AG08395 (cell line): Measurements from ENCODE around the gene DYNC1LI2.
"Not testable (repeated sequence)": the region's sequence is repeated elsewhere in the genome, so short reads cannot be mapped to it uniquely, and the experiment has no call there.

Experiments
- DNase-seq: peaks from one replicate; pipeline ENCODE4 v3.0.0; 2012; ENCODE audit warnings: mixed read lengths, low spot score

Gene DYNC1LI2

GRCh38 chr16:66751303-66751991 lies at the start of gene DYNC1LI2:
DYNC1LI2 (minus strand) TSS chr16:66751609; CDS start chr16:66751591, 18 bp downstream.
- peak; percentile 94 for DNase-seq

DNA sequence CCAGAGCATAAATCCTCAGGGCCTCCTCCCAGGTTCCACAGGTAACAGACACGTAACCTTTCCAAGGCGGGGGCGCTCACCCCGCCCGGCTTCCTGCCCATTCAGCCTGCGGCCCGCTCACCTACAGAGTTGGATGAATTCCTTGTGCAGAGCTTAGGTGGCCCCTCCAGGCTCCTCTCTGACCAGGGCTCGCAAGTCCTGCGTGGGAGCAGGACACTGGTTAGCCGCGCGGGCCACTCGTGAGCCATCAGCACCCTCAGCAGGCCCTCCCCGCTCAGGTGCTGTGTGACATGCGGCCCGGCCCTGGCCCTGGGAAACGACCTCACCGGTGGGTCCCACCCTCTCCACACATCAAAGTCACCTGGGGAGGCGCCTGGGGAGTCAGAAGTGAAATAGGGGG lies 49.4 kb upstream of the DYNC1LI2 start:
- no peak for DNase-seq

GRCh38 chr16:66798161-66798560 lies 46.8 kb upstream of the DYNC1LI2 start:
- no peak for DNase-seq

- DNase-seq = not testable (repeated sequence)
Measured at GRCh38 chr16:66793984-66794383, 42.6 kb upstream of the DYNC1LI2 start.

DNA sequence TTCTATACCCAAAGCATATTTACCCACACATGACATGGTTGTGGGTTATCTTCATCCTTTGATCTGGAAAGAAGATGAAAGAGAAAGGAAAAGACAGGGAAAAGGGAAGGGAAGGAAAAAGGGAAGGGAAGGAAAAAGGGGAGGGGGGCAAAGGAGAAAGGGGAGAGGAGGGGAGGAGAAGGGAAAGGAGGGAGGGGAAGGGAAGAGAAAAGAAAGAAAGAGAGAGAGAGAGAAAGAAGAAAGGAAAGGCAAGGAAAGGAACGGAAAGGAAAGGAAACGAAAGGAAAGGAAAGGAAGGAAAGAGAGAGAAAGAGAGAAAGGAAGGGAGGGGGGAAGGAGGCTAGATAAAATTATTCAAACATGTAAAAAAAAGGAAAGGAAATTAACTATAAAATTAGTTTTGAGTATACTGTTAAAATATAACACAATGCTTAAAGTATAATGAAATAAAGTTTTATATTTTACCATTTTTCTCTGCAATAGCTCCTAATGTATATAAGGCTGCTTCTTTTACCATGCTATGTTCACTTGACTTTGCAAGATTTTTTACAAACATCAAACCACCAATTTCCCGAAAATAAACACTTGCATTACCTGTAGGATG lies 38.8 kb upstream of the DYNC1LI2 start:
- DNase-seq = no peak

- no peak for DNase-seq
Measured at GRCh38 chr16:66787427-66787826, 36.0 kb upstream of the DYNC1LI2 start.

DNA sequence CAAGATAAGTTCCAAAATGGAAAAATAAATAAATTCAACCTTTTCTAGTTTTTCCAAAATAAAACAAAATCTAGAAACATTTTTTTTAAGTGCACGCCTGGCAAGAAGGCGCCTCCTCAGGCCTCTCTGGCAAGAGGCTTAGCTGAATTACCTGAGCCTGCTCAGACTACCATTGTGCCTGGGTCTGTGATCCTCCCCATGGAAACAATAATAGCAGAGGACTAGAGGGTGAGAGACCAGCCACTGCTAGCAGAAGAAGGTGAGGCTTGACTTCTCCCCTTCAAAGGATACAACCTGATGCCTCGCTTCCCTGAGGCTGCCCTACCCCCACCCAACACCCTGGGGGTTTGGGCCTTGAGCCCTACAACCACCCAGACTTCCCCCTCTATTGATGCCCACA lies 35.1 kb upstream of the DYNC1LI2 start:
- DNase-seq = no peak

DNA sequence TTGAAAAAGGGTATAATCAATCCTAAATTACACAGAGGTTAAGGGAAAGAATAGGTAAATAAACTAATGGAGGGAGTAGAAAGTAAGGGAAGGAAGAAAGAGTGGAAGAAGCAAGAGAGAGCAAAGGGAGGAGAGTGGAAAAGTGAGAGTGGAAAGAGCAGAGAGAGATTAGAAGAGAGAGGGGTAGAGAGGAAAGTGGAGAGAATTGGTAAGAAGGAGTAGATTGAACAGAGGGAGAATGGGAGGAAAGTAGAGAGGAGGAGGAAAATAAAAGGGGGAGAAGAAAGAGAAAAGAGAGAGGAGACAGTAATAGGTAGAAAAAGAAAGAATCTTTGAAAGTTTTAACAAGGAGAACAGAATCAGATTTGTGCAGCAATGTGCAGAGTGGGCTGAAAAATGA lies 25.0 kb upstream of the DYNC1LI2 start:
- no peak for DNase-seq

- no peak for DNase-seq
Measured at GRCh38 chr16:66774981-66775380, 23.6 kb upstream of the DYNC1LI2 start.

DNA sequence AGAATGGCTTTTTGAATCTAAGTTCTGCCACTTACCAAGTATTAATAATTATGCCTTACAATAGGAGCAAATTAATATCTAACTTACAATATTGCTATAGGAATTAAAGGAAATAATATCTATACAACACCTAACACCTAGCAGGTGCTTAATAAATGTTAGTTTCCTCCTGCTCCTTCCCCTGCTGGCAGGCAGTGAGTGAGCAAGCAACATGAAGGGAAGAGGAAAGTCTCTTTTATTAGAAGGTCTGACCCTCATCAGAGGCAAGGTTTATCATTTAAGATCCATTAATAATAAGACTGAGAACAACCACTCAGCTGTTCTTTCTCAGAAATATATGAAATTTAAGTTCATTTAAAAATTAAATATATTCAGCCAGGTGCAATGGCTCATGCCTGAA lies 6.7 kb upstream of the DYNC1LI2 start:
- DNase-seq = no peak

- no peak for DNase-seq
Measured at GRCh38 chr16:66754819-66755218, 3.4 kb upstream of the DYNC1LI2 start.

- DNase-seq = no peak
Measured at GRCh38 chr16:66754211-66754610, 2.8 kb upstream of the DYNC1LI2 start.

DNA sequence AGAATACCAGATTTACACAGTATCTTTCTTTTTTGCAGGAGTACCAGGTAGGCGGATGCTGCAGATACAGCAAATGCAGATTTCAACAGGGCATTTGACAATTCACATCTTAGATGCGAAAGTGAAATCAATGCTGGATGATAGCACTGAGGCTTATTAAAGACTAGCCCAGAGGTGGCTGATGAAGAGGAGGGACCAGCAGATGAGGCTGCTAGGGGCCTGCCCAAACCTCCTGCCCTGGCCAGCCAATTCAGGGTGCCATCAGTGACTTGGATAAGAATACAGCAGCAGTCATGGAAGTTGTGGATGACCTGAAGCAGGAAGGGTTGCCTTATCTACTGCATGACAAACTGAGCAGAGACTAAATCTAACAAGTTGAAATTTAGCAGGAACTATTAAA lies 1.5 kb upstream of the DYNC1LI2 start:
- DNase-seq = no peak

DNA sequence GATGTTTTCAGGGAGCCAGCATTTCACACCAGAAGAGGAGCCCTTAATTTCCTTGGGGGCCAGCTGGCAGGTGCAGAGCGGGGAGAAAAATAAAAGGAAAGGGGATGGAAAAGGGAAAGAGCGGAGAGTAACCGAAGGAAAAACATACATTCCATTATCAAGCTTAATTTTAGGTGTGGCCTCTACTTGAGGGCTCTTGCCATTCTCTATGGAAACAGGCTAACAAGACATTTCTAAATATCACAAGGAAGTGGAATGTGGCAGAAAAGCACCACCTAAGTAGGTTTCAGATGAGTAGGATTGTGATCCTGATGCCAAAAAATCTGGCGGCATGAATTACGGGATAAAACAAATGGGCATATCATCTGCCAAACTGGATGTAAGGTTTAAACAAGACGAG lies 970 bp upstream of the DYNC1LI2 start:
- no peak for DNase-seq

DNA sequence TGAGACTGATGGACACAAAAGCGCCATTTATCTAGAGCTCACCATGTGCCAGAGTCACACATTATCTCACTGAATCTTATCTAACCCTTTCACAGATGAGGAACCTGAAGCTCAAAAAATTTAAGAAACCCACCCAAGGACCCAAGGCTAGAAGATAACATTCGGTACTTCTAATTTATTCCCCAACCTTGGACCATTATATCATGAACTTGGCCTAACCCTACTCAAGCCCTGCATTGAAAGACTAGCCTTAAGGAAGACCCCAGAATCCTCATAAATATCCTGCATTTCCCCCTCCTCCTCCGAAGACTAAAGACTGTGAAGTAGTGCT lies 548 bp upstream of the DYNC1LI2 start:
- DNase-seq = no peak

DNA sequence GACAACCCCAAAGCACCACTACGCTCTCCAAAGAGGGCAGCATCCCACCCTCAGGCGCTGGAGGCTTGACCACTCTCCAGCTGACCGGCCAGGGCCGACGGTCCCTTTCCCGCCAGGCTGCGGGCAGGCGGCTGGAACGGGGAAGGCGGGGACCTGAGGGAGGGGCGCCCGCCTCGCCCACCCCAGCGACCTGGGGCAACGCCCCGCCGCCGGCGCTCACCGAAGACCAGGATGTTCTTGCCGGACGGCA lies 431 bp downstream of the DYNC1LI2 start:
- no peak for DNase-seq

DNA sequence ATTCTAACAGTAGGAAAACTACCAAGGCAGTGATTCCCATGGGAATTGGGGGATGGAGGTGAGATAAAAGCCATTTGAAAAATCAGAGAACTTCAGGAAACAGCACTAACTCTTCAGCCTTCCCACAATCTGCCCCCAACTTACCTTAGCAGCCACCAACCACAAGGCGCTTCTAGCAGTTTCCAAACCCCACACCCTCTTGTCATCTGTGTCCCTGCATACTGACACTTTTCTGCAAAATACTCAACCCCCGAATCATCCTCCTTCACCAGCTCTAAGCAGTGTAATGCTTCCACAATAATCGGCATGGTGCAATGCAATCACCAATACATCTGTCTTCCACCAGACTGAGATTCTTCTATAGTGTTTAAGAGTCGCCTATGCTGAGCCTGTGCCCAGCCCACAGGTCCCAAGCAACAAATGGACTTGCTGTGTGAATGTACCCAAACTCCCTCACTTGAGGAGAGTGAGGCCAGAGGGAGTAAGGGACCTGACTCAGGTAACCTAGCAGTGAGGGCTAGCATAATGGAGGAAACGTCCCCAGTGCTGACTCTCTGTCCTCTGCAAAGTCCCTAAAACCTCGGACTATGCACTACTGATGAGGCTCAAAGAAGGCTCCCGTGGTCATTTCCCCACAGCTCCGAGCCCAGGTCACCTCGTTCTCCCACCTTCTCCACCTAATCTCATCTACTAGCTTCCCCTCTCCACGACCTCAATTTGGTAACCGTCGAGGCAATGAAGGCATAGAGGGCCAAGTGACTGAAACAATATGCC lies 943 bp downstream of the DYNC1LI2 start:
- DNase-seq = no peak

DNA sequence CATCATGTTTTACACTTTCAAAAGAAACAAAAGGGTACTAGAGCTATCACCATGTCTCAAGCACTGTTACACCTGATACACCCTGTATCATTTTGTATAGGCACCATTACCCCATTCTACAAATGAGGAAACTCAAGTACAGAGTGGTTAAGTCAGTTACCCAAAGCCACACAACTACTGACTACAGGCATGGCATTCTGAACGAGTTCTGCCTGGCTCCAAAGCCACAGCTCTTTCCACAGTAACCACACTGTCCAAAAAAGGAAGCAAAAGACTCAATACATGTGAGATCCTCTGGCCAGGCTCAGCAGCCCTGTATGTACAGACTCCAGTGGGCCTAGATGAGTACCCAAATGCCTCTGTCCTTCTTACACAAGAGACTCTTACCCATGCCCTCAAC lies 4.7 kb downstream of the DYNC1LI2 start:
- no peak for DNase-seq

DNA sequence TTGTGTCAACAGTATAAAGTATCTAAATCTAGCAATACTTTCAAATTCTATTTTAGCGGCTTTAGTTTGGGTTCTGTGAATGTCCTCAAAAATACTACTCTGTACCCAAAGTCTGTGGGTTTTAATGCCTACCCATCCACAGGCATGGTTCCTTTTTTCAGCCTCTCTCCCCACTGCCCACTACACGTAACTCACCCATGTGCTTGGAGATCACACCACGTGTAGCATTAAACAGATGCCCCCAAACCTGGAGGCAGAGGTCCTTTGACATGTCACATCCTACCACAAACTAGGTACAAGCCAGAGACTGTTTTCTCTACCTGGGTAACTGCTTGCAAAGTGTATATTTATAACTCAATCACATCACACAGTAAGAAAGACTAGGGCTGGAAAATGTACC lies 5.4 kb downstream of the DYNC1LI2 start:
- DNase-seq = no peak

DNA sequence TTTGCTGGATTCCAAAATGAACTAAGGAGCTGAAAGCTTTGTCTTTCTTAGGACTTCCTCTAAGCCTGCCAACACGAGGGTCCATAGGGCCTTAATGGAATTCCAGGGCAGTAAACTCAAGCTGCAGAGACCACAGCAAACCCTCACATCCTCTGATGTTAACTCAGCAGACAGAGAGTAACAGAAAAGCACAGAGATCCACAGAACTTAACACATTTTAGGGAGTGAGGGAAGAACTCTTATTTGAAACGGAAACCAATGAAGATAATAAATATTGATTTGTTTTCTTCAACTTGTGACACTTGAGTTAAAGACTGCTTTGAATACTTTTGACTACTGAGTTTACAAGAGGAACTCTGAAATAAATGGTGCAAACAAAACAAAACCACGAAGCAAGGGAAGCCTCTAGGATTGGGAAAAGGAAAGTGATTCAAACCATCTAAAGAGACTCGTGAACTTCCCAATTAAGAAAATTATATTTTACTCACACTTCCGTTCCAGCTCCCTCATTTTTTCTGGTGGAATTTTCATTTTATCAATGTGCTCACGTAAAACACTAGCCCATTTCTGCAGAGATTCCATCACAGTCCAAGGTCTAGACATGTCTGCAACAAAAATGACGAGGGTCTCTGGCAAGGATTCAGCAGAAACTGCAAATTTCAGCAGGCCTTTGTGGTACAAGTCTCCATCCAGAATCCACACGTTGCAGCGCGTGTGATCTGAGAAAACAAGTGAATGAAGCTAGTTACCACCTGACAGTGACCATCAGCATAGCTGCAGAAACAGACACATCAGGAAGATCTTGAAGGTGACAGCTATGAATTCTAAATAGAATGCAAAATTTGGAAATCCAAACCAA lies 9.2 kb downstream of the DYNC1LI2 start:
- no peak for DNase-seq

DNA sequence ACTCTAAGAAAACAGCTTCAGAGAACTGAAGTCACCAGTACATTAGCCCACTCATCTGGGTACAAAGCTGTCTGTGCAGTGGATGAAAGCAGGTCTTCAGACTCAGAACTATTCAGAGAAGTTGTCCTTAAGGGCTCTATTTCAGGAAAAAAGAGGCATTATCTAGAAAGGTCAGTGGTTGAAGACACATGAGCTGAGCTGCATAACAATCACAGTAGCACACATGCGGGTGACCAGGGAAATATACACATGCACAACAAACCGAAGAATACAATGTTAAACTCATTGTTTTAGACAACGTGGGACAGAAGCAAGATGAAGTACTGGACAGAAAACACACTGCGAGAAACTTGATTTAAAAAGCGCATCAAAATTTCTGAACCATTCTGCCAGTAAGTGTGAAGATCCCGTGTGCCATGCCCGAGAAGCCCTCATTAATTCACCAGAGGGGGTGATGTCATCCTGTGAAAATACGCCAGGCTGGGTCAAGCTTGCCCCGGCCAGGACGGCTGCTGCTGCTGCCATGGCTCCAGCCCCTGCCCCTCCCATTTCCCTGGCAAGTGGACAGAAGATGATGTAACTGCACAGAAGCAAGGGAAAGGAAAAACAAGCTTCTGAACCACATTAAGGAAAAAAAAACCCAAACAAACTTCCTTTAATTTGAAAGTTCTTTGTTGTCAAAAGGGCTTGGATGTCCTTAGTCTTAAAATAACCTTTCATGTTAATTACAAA lies 10.1 kb downstream of the DYNC1LI2 start:
- peak; percentile 95 for DNase-seq

- peak; percentile 24 for DNase-seq
Measured at GRCh38 chr16:66740533-66740932, 10.9 kb downstream of the DYNC1LI2 start.
